MCF 10A (cell line): ENCODE results near the gene APOO. TPM values are rescaled to one million over a fixed set of nuclear protein-coding genes. Genes with fewer than 3 reads are reported as not detected.

Experiments used
- BruUV-seq: library from RNA; stranded (reverse); fragments of 400-500 nt; replicated peaks from 2 replicates; lab custom pipeline; 2021; lab: Mats Ljungman, UMichigan
- CTCF ChIA-PET: fragments of 300-600 bp; sonication (Branson Sonifier 250); formaldehyde crosslinking; extraction: SDS; loops from one replicate; lab custom pipeline; 2021; ENCODE audit warnings: antibody characterized with exemption, inconsistent platforms; lab: Yijun Ruan, JAX
- POLR2A ChIA-PET: fragments of 300-600, 350-650 bp; sonication (Branson Sonifier 250); formaldehyde crosslinking; extraction: SDS; loops from one replicate; lab custom pipeline; 2020; ENCODE audit warnings: antibody characterized with exemption, inconsistent platforms; lab: Yijun Ruan, JAX
- DNase-seq: peaks from one replicate; pipeline ENCODE4 v3.0.0-alpha.2; 2018; ENCODE audit not compliant: unreplicated experiment
- H3K27ac Mint-ChIP-seq: one replicate; pipeline ENCODE4 v1.8.0; 2022; ENCODE audit warnings: mild to moderate bottlenecking, low read depth, mixed read lengths; ENCODE audit not compliant: unreplicated experiment
- H3K27me3 Mint-ChIP-seq: one replicate; pipeline ENCODE4 v1.8.0; 2022; ENCODE audit warnings: mixed read lengths; ENCODE audit not compliant: insufficient read depth, unreplicated experiment
- H3K36me3 Mint-ChIP-seq: one replicate; pipeline ENCODE4 v1.8.0; 2022; ENCODE audit warnings: mild to moderate bottlenecking, moderate library complexity, mixed read lengths; ENCODE audit not compliant: insufficient read depth, unreplicated experiment
- H3K4me1 Mint-ChIP-seq: one replicate; pipeline ENCODE4 v1.8.0; 2022; ENCODE audit warnings: mixed read lengths; ENCODE audit not compliant: insufficient read depth, unreplicated experiment
- H3K4me3 Mint-ChIP-seq: one replicate; pipeline ENCODE4 v1.8.0; 2022; ENCODE audit warnings: mild to moderate bottlenecking, moderate library complexity, mixed read lengths; ENCODE audit not compliant: unreplicated experiment
- H3K9me3 Mint-ChIP-seq: one replicate; pipeline ENCODE4 v1.8.0; 2022; ENCODE audit warnings: mixed read lengths; ENCODE audit not compliant: unreplicated experiment
- CTCF ChIP-seq: fragments of 200-600 bp; IDR thresholded peaks from one replicate; pipeline ENCODE4 v1.8.0; 2022; ENCODE audit warnings: antibody characterized with exemption, mild to moderate bottlenecking; ENCODE audit not compliant: unreplicated experiment
- intact Hi-C: fragments of 100-400 bp; cut with micrococcal nuclease; formaldehyde crosslinking; loops from 2 replicates; pipeline ENCODE4 v1.14.1; 2022
- total RNA-seq: library from RNA; stranded (reverse); gene quantifications from 2 replicates; pipeline ENCODE4 v1.2.3, GENCODE V29; 2022

APOO gene
- total RNA-seq, 1 experiment from 2014 or later: 35.9 TPM

- H3K27me3 Mint-ChIP-seq: peaks cover 7% of the 10 kb centered on the region
Measured at GRCh38 chrX:23832721-23833120, 75.0 kb downstream of the APOO start.

GRCh38 chrX:23828881-23829280, 78.9 kb downstream of the APOO start:
- BruUV-seq: no TSS peak

More at GRCh38 chrX:23832721-23833120, 75.0 kb downstream of the APOO start:
- ChIA-PET CTCF (no interaction called here), POLR2A (no interaction called here)
- no peak for DNase-seq
- Mint-ChIP-seq H3K4me3 (no peak overlapping the region), H3K36me3 (no peaks in the 10 kb centered on the region), H3K27ac (no peak overlapping the region), H3K9me3 (no peaks in the 10 kb centered on the region), H3K4me1 (no peaks in the 10 kb centered on the region)
- no peak for TF ChIP-seq CTCF
- BruUV-seq: no TSS peak
- intact Hi-C loops: no loop called here

DNA sequence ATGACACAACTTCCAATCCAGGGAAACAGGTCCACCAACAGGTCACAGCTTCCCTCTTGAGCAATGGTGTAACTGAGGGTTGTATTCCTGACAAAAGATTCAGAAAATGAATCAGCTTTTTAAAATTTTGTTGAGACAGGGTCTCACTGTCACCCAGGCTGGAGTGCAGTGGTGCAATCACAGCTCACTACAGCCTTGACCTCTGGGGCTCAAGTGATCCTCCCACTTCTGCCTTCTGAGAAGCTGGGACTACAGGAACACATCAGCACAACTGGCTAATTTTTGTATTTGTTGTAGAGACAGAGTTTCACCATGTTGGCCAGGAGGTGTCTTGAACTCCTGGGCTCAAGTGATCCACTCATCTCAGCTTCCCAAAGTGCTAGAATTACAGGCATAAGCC, 81.1 kb downstream of the APOO start:
- H3K27me3 Mint-ChIP-seq: peaks cover 28% of the 10 kb centered on the region
- no peak overlapping the region for H3K4me3 Mint-ChIP-seq
- ChIA-PET CTCF (no interaction called here), POLR2A (interaction anchor here (0.6 to 0.7 kb wide), 2 partner anchors 9 to 657 kb away, joined by 3 read pairs; no protein-coding TSS in a partner anchor)
- no peak overlapping the region for H3K27ac Mint-ChIP-seq
- TF ChIP-seq CTCF: no peak
- no peaks in the 10 kb centered on the region for H3K4me1 Mint-ChIP-seq
- no peak for DNase-seq
- no peaks in the 10 kb centered on the region for H3K36me3 Mint-ChIP-seq
- BruUV-seq: no TSS peak
- intact Hi-C loops: no loop called here
- H3K9me3 Mint-ChIP-seq: no peaks in the 10 kb centered on the region

More at GRCh38 chrX:23828881-23829280, 78.9 kb downstream of the APOO start:
- no peak for TF ChIP-seq CTCF
- intact Hi-C loops: no loop called here
- POLR2A ChIA-PET: no interaction called here
- Mint-ChIP-seq H3K36me3 (no peaks in the 10 kb centered on the region), H3K4me1 (no peaks in the 10 kb centered on the region), H3K27me3 (peaks cover 28% of the 10 kb centered on the region), H3K4me3 (no peak overlapping the region), H3K9me3 (no peaks in the 10 kb centered on the region), H3K27ac (no peak overlapping the region)
- CTCF ChIA-PET: no interaction called here
- no peak for DNase-seq

DNA sequence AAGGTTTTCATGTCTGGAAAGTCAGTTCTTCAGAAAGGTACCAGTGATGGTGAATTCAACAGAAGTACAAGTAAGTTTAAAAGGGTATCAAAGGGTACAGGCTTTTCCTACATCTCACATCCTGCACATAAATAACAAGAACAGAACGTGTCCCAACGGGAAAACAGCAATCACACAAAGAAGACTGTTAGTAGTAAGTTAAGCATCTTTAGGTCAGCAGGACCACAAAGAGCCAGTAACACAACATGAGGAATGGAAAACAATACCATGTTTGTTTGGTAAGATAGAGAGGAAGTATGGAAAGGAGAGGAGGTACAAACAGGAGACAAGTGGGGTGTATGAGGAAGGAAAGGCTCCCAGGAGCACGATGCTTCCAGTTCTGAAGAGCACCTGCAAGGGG, 81.5 kb downstream of the APOO start:
- Mint-ChIP-seq H3K4me3 (no peak overlapping the region), H3K4me1 (no peaks in the 10 kb centered on the region), H3K36me3 (no peaks in the 10 kb centered on the region), H3K27ac (no peak overlapping the region), H3K27me3 (peaks cover 28% of the 10 kb centered on the region), H3K9me3 (no peaks in the 10 kb centered on the region)
- BruUV-seq: no TSS peak
- intact Hi-C loops: no loop called here
- CTCF ChIA-PET: no interaction called here
- DNase-seq: no peak
- no peak for TF ChIP-seq CTCF
- POLR2A ChIA-PET: no interaction called here
